ENCODE data around the gene RET.

DNA sequence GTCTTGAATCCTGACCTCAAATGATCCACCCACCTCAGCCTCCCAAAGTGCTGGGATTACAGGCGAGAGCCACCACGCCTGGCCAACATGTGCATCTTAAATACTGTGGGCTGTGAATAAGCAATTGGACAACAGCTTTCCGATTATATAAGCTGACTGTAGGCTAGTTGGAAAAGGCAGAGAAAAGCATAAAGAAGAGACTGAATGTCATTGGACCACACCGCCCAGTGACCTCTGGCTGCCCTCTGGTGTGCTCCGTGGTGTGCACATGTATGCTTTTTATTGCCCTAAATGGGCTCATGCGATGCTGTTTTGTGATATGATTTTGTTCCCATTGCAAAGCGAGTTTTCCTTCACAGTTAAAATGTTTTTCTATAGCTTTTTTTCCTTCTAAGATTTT is 46.0 kb downstream of the RET start:
- TF ChIP-seq, protein P1, sequence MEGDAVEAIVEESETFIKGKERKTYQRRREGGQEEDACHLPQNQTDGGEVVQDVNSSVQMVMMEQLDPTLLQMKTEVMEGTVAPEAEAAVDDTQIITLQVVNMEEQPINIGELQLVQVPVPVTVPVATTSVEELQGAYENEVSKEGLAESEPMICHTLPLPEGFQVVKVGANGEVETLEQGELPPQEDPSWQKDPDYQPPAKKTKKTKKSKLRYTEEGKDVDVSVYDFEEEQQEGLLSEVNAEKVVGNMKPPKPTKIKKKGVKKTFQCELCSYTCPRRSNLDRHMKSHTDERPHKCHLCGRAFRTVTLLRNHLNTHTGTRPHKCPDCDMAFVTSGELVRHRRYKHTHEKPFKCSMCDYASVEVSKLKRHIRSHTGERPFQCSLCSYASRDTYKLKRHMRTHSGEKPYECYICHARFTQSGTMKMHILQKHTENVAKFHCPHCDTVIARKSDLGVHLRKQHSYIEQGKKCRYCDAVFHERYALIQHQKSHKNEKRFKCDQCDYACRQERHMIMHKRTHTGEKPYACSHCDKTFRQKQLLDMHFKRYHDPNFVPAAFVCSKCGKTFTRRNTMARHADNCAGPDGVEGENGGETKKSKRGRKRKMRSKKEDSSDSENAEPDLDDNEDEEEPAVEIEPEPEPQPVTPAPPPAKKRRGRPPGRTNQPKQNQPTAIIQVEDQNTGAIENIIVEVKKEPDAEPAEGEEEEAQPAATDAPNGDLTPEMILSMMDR (IDR thresholded peaks at IDR 0.05), result no peak
- TF ChIP-seq EP300 (IDR thresholded peaks at IDR 0.05), result no peak
